DOHH2 (cell line): ENCODE results near the gene BANK1.

ENCODE experiments used
- H3F3A ChIP-seq: fragments of 200-600 bp; sonication (generic), shearing (Covaris generic); 2 replicates; pipeline ENCODE4 v1.6.0; 2016; ENCODE audit warnings: antibody characterized with exemption, mild to moderate bottlenecking; ENCODE audit not compliant: control insufficient read depth, insufficient read depth
- H3K27ac ChIP-seq: fragments of 200-600 bp; sonication (generic); 2 replicates; pipeline ENCODE4 v1.5.1; 2014; ENCODE audit warnings: low read depth, mild to moderate bottlenecking, low read length, moderate library complexity
- H3K27me3 ChIP-seq: fragments of 200-600 bp; sonication (generic); 2 replicates; pipeline ENCODE4 v1.6.1; 2014; ENCODE audit warnings: mild to moderate bottlenecking, low read length, mixed read lengths; ENCODE audit not compliant: control insufficient read depth
- H3K36me3 ChIP-seq: fragments of 200-600 bp; sonication (generic); 2 replicates; pipeline ENCODE4 v1.6.1; 2014; ENCODE audit warnings: mild to moderate bottlenecking, low read length, moderate library complexity, mixed read lengths; ENCODE audit not compliant: control insufficient read depth
- H3K4me1 ChIP-seq: fragments of 200-600 bp; sonication (generic); 2 replicates; pipeline ENCODE4 v1.6.1; 2014; ENCODE audit warnings: mild to moderate bottlenecking, low read length, mixed read lengths; ENCODE audit not compliant: control insufficient read depth
- H3K4me2 ChIP-seq: fragments of 200-600 bp; sonication (generic); 2 replicates; pipeline ENCODE4 v1.6.0; 2014; ENCODE audit warnings: mild to moderate bottlenecking, low read length, moderate library complexity
- H3K4me3 ChIP-seq: fragments of 200-600 bp; sonication (generic); 2 replicates; pipeline ENCODE4 v1.5.1; 2014; ENCODE audit warnings: mild to moderate bottlenecking, low read length, mixed read lengths
- H3K79me2 ChIP-seq: fragments of 200-600 bp; sonication (generic); 2 replicates; pipeline ENCODE4 v1.6.1; 2014; ENCODE audit warnings: mild to moderate bottlenecking, low read length, mixed read lengths; ENCODE audit not compliant: control insufficient read depth
- H3K9me2 ChIP-seq: fragments of 200-600 bp; sonication (generic); replicated peaks from 2 replicates; pipeline ENCODE4 v1.6.1; 2014; ENCODE audit warnings: mild to moderate bottlenecking, low read length, mixed read lengths; ENCODE audit not compliant: control insufficient read depth
- H3K9me3 ChIP-seq: fragments of 200-600 bp; sonication (generic); 2 replicates; pipeline ENCODE4 v1.6.1; 2014; ENCODE audit warnings: antibody characterized with exemption, low read length, mixed read lengths; ENCODE audit not compliant: control insufficient read depth, insufficient read depth
- H4K20me1 ChIP-seq: fragments of 200-600 bp; sonication (generic); 2 replicates; pipeline ENCODE4 v1.6.0; 2014; ENCODE audit warnings: low read depth, mild to moderate bottlenecking, antibody characterized with exemption, low read length, moderate library complexity; ENCODE audit not compliant: control insufficient read depth, insufficient read depth
- EZH2phosphoT487 ChIP-seq: fragments of 200-600 bp; sonication (generic); IDR thresholded peaks from 2 replicates; pipeline ENCODE4 v1.6.1; 2017; ENCODE audit warnings: borderline replicate concordance, mild to moderate bottlenecking, antibody characterized with exemption, low read length, moderate library complexity, mixed read lengths
- TF ChIP-seq, protein P1 (sequence below): fragments of 200-600 bp; sonication (generic); IDR thresholded peaks from one replicate; pipeline ENCODE4 v1.5.1; 2014; ENCODE audit warnings: antibody characterized with exemption, mild to moderate bottlenecking, low read depth, low read length; ENCODE audit not compliant: poor library complexity, severe bottlenecking

The BANK1 gene

DNA sequence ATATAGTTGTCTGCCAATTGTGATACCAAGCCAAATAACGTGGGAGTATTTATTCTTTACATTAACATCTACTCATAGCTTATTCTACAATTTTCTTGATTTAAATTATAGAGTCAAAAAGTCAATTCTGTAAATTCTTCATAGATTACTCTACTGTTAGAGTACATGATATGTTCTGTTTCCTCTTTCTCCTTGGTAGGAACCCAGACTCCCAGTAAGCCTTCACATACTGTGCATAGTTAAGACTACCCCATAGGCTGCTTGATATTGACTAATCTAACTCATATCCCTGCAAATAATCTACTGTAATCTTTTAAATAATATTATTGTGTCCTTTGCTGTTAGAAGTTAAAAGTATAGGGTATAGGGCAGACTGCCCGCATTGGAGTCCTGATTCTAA, 35.4 kb downstream of the BANK1 start:
- no peaks in the 10 kb centered on the region for H3K4me1 ChIP-seq
- H3K27me3 ChIP-seq: peaks cover 10% of the 10 kb centered on the region
- no peaks in the 10 kb centered on the region for H3F3A ChIP-seq
- H3K4me2 ChIP-seq: no peak overlapping the region
- no peak overlapping the region for H3K27ac ChIP-seq
- no peaks in the 10 kb centered on the region for H3K9me3 ChIP-seq
- no peak overlapping the region for H3K4me3 ChIP-seq
- no peak for TF ChIP-seq EZH2phosphoT487
- TF ChIP-seq, protein P1, sequence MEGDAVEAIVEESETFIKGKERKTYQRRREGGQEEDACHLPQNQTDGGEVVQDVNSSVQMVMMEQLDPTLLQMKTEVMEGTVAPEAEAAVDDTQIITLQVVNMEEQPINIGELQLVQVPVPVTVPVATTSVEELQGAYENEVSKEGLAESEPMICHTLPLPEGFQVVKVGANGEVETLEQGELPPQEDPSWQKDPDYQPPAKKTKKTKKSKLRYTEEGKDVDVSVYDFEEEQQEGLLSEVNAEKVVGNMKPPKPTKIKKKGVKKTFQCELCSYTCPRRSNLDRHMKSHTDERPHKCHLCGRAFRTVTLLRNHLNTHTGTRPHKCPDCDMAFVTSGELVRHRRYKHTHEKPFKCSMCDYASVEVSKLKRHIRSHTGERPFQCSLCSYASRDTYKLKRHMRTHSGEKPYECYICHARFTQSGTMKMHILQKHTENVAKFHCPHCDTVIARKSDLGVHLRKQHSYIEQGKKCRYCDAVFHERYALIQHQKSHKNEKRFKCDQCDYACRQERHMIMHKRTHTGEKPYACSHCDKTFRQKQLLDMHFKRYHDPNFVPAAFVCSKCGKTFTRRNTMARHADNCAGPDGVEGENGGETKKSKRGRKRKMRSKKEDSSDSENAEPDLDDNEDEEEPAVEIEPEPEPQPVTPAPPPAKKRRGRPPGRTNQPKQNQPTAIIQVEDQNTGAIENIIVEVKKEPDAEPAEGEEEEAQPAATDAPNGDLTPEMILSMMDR: no peak
- H3K9me2 ChIP-seq: no peaks in the 10 kb centered on the region
- no peaks in the 10 kb centered on the region for H3K36me3 ChIP-seq
- no peaks in the 10 kb centered on the region for H3K79me2 ChIP-seq
- H4K20me1 ChIP-seq: no peaks in the 10 kb centered on the region

DNA sequence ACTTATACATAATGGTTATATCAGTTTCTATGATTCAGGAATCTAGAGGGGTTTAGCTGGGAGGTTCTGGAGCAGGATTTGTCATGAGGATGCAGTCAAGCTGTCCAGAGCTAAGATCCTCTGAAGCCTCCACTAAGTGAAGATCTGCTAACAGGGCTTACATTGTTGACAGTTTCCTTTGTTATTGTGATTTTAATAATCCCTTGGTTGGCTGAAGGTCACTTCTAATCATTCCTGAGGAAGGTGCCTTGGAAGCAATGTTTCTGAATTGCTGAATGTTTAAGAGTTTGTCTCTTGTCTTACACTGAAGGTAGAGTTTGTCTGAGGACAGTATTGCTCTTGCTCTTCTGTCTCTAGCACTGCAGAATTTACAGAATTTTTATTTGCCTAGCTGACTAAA, 41.3 kb downstream of the BANK1 start:
- Histone ChIP-seq H3K4me1 (peaks cover 9% of the 10 kb centered on the region), H3K9me3 (no peaks in the 10 kb centered on the region), H3K27me3 (peaks cover 53% of the 10 kb centered on the region), H4K20me1 (no peaks in the 10 kb centered on the region), H3K27ac (no peak overlapping the region), H3K79me2 (no peaks in the 10 kb centered on the region), H3K9me2 (no peaks in the 10 kb centered on the region), H3K4me3 (no peak overlapping the region), H3K4me2 (no peak overlapping the region), H3K36me3 (no peaks in the 10 kb centered on the region), H3F3A (peaks cover 6% of the 10 kb centered on the region)
- TF ChIP-seq, protein P1: no peak
- TF ChIP-seq EZH2phosphoT487: no peak

DNA sequence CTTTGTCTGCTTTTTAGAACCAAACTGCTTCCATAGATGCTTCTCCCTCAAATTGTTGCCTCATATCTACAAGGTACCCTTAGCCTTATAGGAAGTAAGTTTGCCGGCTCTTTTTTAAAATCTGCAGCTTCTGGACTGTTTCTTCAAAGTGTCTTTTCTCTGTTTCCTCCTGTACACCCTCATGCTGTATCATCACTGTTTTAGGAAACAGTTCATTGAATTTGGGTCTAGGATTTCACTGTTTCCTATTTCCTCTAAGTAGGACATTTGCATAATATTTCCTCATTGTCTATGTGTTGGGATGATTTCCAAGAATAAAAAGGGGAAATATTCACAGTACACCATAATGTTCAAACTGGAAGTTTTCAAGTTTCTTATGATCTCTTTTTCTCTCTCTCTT, 43.0 kb downstream of the BANK1 start:
- TF ChIP-seq, protein P1: no peak
- no peaks in the 10 kb centered on the region for H3K9me3 ChIP-seq
- peaks cover 6% of the 10 kb centered on the region for H3F3A ChIP-seq
- no peak overlapping the region for H3K27ac ChIP-seq
- 0 out of 2 replicates have a peak overlapping the region, but pooled peaks have one; percentile 18 for H3K4me2 ChIP-seq
- no peaks in the 10 kb centered on the region for H4K20me1 ChIP-seq
- H3K36me3 ChIP-seq: no peaks in the 10 kb centered on the region
- peaks cover 9% of the 10 kb centered on the region for H3K4me1 ChIP-seq
- H3K4me3 ChIP-seq: no peak overlapping the region
- no peaks in the 10 kb centered on the region for H3K79me2 ChIP-seq
- H3K27me3 ChIP-seq: peaks cover 58% of the 10 kb centered on the region
- no peaks in the 10 kb centered on the region for H3K9me2 ChIP-seq
